Mesenchymal stem cell (in vitro differentiated cells and primary cell): ENCODE results near the gene MRPL39.

ENCODE experiments used
- DNase-seq: peaks from one replicate; pipeline ENCODE4 v3.0.0-alpha.2; 2013
- H2AFZ ChIP-seq: one replicate; pipeline ENCODE4 v1.6.1; 2013; ENCODE audit warnings: low read depth, mild to moderate bottlenecking, control low read depth, inconsistent platforms, low read length, moderate library complexity
- H2AK5ac ChIP-seq: 2 replicates; pipeline ENCODE4 v1.6.1; 2013; ENCODE audit warnings: low read length, moderate library complexity, mild to moderate bottlenecking, inconsistent platforms; ENCODE audit not compliant: severe bottlenecking
- H2BK120ac ChIP-seq: one replicate; pipeline ENCODE4 v1.6.1; 2013; ENCODE audit warnings: low read depth, mild to moderate bottlenecking, inconsistent platforms, low read length, moderate library complexity
- H2BK12ac ChIP-seq, 2 experiments: one replicate each; pipeline ENCODE4 v1.6.1; 2013; ENCODE audit warnings: inconsistent platforms in 2 of 2, low read length in 2 of 2, mild to moderate bottlenecking in 2 of 2, moderate library complexity in 2 of 2, control low read depth in 1 of 2
- H2BK15ac ChIP-seq: one replicate; pipeline ENCODE4 v1.6.1; 2013; ENCODE audit warnings: mild to moderate bottlenecking, low read depth, inconsistent platforms; ENCODE audit not compliant: poor library complexity, severe bottlenecking
- H2BK5ac ChIP-seq: 2 replicates; pipeline ENCODE4 v1.6.1; 2013; ENCODE audit warnings: low read depth, mild to moderate bottlenecking, low read length, control low read depth, inconsistent platforms; ENCODE audit not compliant: poor library complexity, severe bottlenecking
- H3K14ac ChIP-seq, 2 experiments: one replicate each; pipeline ENCODE4 v1.6.1; 2013; ENCODE audit warnings: inconsistent platforms in 2 of 2, low read length in 2 of 2, control low read depth in 1 of 2, mild to moderate bottlenecking in 1 of 2, moderate library complexity in 1 of 2
- H3K18ac ChIP-seq, 2 experiments: one replicate each; pipeline ENCODE4 v1.6.1; 2013; ENCODE audit warnings: inconsistent platforms in 2 of 2, low read length in 2 of 2, control low read depth in 1 of 2, low read depth in 1 of 2, mild to moderate bottlenecking in 1 of 2
- H3K23ac ChIP-seq, 2 experiments: one replicate each; pipeline ENCODE4 v1.6.1; 2013; ENCODE audit warnings: inconsistent platforms in 2 of 2, low read length in 2 of 2, mild to moderate bottlenecking in 2 of 2, moderate library complexity in 2 of 2, control low read depth in 1 of 2
- H3K27ac ChIP-seq: 2 replicates; pipeline ENCODE4 v1.5.1; 2013; ENCODE audit warnings: mild to moderate bottlenecking, moderate library complexity, low read length, control low read depth, inconsistent platforms; ENCODE audit not compliant: poor library complexity, severe bottlenecking
- H3K27me3 ChIP-seq, 2 experiments: 2 replicates each; pipeline versions ENCODE4 v1.6.1 to v1.7.0; 2013; ENCODE audit warnings: low read length in 2 of 2, mild to moderate bottlenecking in 2 of 2, moderate library complexity in 2 of 2, control low read depth in 1 of 2, inconsistent platforms in 1 of 2; ENCODE audit not compliant: control insufficient read depth in 1 of 2, insufficient read depth in 1 of 2
- H3K36me3 ChIP-seq, 2 experiments: 2 replicates each; pipeline versions ENCODE4 v1.6.1 to v1.7.0; 2013; ENCODE audit warnings: low read length in 2 of 2, control low read depth in 1 of 2, inconsistent platforms in 1 of 2, low read depth in 1 of 2, mild to moderate bottlenecking in 1 of 2; ENCODE audit not compliant: insufficient read depth in 2 of 2, control insufficient read depth in 1 of 2
- H3K4ac ChIP-seq, 2 experiments: one replicate each; pipeline ENCODE4 v1.6.1; 2013; ENCODE audit warnings: inconsistent platforms in 2 of 2, low read length in 2 of 2, mild to moderate bottlenecking in 2 of 2, moderate library complexity in 2 of 2, control low read depth in 1 of 2, low read depth in 1 of 2
- H3K4me1 ChIP-seq: 2 replicates; pipeline ENCODE4 v1.6.1; 2013; ENCODE audit warnings: low read depth, low read length, control low read depth; ENCODE audit not compliant: control insufficient read depth, insufficient read depth
- H3K4me2 ChIP-seq: 2 replicates; pipeline ENCODE4 v1.6.1; 2013; ENCODE audit warnings: low read length, mild to moderate bottlenecking, inconsistent platforms; ENCODE audit not compliant: poor library complexity, severe bottlenecking
- H3K4me3 ChIP-seq, 2 experiments: 2 replicates each; pipeline versions ENCODE4 v1.5.1 to v1.7.0; 2013; ENCODE audit warnings: low read length in 2 of 2, mild to moderate bottlenecking in 2 of 2, control low read depth in 1 of 2, low read depth in 1 of 2; ENCODE audit not compliant: insufficient read depth in 1 of 2
- H3K79me1 ChIP-seq: replicated peaks from 2 replicates; pipeline ENCODE4 v1.6.1; 2013; ENCODE audit warnings: mild to moderate bottlenecking, control low read depth, low read length, inconsistent platforms; ENCODE audit not compliant: poor library complexity, severe bottlenecking
- H3K9ac ChIP-seq: 2 replicates; pipeline ENCODE4 v1.7.0; 2013; ENCODE audit warnings: mild to moderate bottlenecking, low read length, moderate library complexity
- H3K9me3 ChIP-seq: 2 replicates; pipeline ENCODE4 v1.7.0; 2013; ENCODE audit warnings: mild to moderate bottlenecking, low read length; ENCODE audit not compliant: control insufficient read depth
- H4K8ac ChIP-seq: one replicate; pipeline ENCODE4 v1.6.1; 2013; ENCODE audit warnings: inconsistent platforms, mild to moderate bottlenecking, low read length, moderate library complexity
- H4K91ac ChIP-seq: one replicate; pipeline ENCODE4 v1.6.1; 2013; ENCODE audit warnings: mild to moderate bottlenecking, low read length, inconsistent platforms
- WGBS: methylation state at CpG from one replicate; pipeline ENCODE4 v1.1.7; 2013; ENCODE audit warnings: mixed read lengths; 5-methylcytosine and 5-hydroxymethylcytosine counted together

The MRPL39 gene

GRCh38 chr21:25615880-25616279, 8.6 kb upstream of the MRPL39 start:
- no peak overlapping the region for H2AFZ ChIP-seq
- no peak overlapping the region for H3K4ac ChIP-seq
- no peak for DNase-seq
- no peaks in the 10 kb centered on the region for H3K79me1 ChIP-seq
- H2BK12ac ChIP-seq: no peak overlapping the region
- no peak overlapping the region for H3K4me2 ChIP-seq
- H3K9ac ChIP-seq: no peak overlapping the region
- no peak overlapping the region for H2BK120ac ChIP-seq
- H3K9me3 ChIP-seq: no peaks in the 10 kb centered on the region
- H2AK5ac ChIP-seq: no peak overlapping the region
- WGBS: 100% methylated on average over 3 of the region's 3 CpGs
- H3K14ac ChIP-seq: no peak overlapping the region
- H4K91ac ChIP-seq: no peak overlapping the region
- H3K4me3 ChIP-seq: no peak overlapping the region
- H3K23ac ChIP-seq: no peak overlapping the region
- H3K27me3 ChIP-seq: no peaks in the 10 kb centered on the region
- no peaks in the 10 kb centered on the region for H3K36me3 ChIP-seq
- H3K27ac ChIP-seq: no peak overlapping the region
- no peak overlapping the region for H2BK5ac ChIP-seq
- H4K8ac ChIP-seq: no peak overlapping the region
- no peak overlapping the region for H3K18ac ChIP-seq
- H3K4me1 ChIP-seq: no peaks in the 10 kb centered on the region
- H2BK15ac ChIP-seq: no peak overlapping the region

GRCh38 chr21:25614441-25614840, 7.2 kb upstream of the MRPL39 start:
- Histone ChIP-seq H2BK120ac (no peak overlapping the region), H3K14ac (no peak overlapping the region), H2AFZ (no peak overlapping the region), H3K18ac (no peak overlapping the region), H2BK12ac (no peak overlapping the region), H3K4me3 (no peak overlapping the region), H2BK5ac (no peak overlapping the region), H3K27me3 (no peaks in the 10 kb centered on the region), H2BK15ac (no peak overlapping the region), H3K9ac (no peak overlapping the region), H4K8ac (no peak overlapping the region), H3K79me1 (no peaks in the 10 kb centered on the region), H3K4me2 (no peak overlapping the region), H3K4me1 (no peaks in the 10 kb centered on the region), H3K36me3 (no peaks in the 10 kb centered on the region), H3K23ac (no peak overlapping the region), H3K4ac (no peak overlapping the region), H4K91ac (no peak overlapping the region), H2AK5ac (no peak overlapping the region), H3K9me3 (no peaks in the 10 kb centered on the region), H3K27ac (no peak overlapping the region)
- 92% methylated on average over 1 of the region's 1 CpG for WGBS
- DNase-seq: no peak

GRCh38 chr21:25608044-25608737, 910 bp upstream of the MRPL39 start:
- peak overlapping the region; percentile 96 for H3K9ac ChIP-seq
- H4K8ac ChIP-seq: no peak overlapping the region
- no peak overlapping the region for H2BK12ac ChIP-seq
- H3K9me3 ChIP-seq: no peaks in the 10 kb centered on the region
- H2AFZ ChIP-seq: no peak overlapping the region
- H3K4me3 ChIP-seq: peak overlapping the region; percentile 81 to 93
- H3K14ac ChIP-seq: no peak overlapping the region
- H3K18ac ChIP-seq: no peak overlapping the region
- 25% methylated on average over 10 of the region's 18 CpGs for WGBS
- H2BK5ac ChIP-seq: peak overlapping the region; percentile 38
- peaks cover 3 to 28% of the 10 kb centered on the region in 2 experiments for H3K36me3 ChIP-seq
- H2BK120ac ChIP-seq: no peak overlapping the region
- H3K4me2 ChIP-seq: peak overlapping the region; percentile 91
- peaks cover 18% of the 10 kb centered on the region for H3K79me1 ChIP-seq
- no peaks in the 10 kb centered on the region for H3K27me3 ChIP-seq
- no peak overlapping the region for H4K91ac ChIP-seq
- peak; percentile 81 for DNase-seq
- H2BK15ac ChIP-seq: no peak overlapping the region
- no peak overlapping the region for H3K23ac ChIP-seq
- no peak overlapping the region for H3K27ac ChIP-seq
- peaks cover 5% of the 10 kb centered on the region for H3K4me1 ChIP-seq
- H2AK5ac ChIP-seq: no peak overlapping the region
- H3K4ac ChIP-seq: no peak overlapping the region

- Histone ChIP-seq H4K91ac (no peak overlapping the region), H3K79me1 (peaks cover 21% of the 10 kb centered on the region), H2AFZ (no peak overlapping the region), H3K27ac (no peak overlapping the region), H2AK5ac (no peak overlapping the region), H2BK120ac (no peak overlapping the region), H3K4me3 (no peak overlapping the region), H3K9me3 (no peaks in the 10 kb centered on the region), H3K4me2 (no peak overlapping the region), H3K9ac (no peak overlapping the region), H3K4me1 (no peaks in the 10 kb centered on the region), H3K36me3 (peaks cover 3 to 89% of the 10 kb centered on the region in 2 experiments), H4K8ac (no peak overlapping the region), H3K27me3 (no peaks in the 10 kb centered on the region), H2BK12ac (no peak overlapping the region), H3K4ac (no peak overlapping the region), H3K18ac (no peak overlapping the region), H2BK15ac (no peak overlapping the region), H2BK5ac (no peak overlapping the region), H3K23ac (no peak overlapping the region), H3K14ac (no peak overlapping the region)
- DNase-seq: no peak
- 100% methylated on average over 1 of the region's 1 CpG for WGBS
Observed at GRCh38 chr21:25589887-25590286, 17.4 kb downstream of the MRPL39 start.
